ENCODE data around the gene CXCL8. TPM values are rescaled to one million over a fixed set of nuclear protein-coding genes. Genes with fewer than 3 reads are reported as not detected.

Gene CXCL8
- total and polyA plus RNA-seq, 2 of the 8 experiments (the other 6 are each of a cell fraction or from before 2014, with no cell fraction given), result not detected

GRCh38 chr4:73764513-73764912 is 24.1 kb downstream of the CXCL8 start:
- WGBS, 2 experiments (ENCODE audit: extremely low coverage in 1 of 2, insufficient coverage in 1 of 2, insufficient read length in 1 of 2, insufficient replicate concordance in 2 of 2, low coverage in 1 of 2, low lambda C conversion rate in 2 of 2, missing lambda C conversion rate in 1 of 2), result 86% methylated on average over 4 of the region's 4 CpGs; no CpG with 5 or more reads in 1 of the 2 experiments
- Histone ChIP-seq H3K23me2 (ENCODE audit: low read depth, low read length) (no peaks in the 10 kb centered on the region), H3K4ac (replicated peaks; ENCODE audit: insufficient read length, low read depth, low read length) (no peak overlapping the region), H2AK5ac (ENCODE audit: low read depth, low read length) (no peak overlapping the region), H3K9me3 (ENCODE audit: insufficient read depth in 2 of 2, low read depth in 1 of 2, low read length in 1 of 2) (no peaks in the 10 kb centered on the region), H3K36me3 (ENCODE audit: control insufficient read depth in 2 of 4, insufficient read depth in 4 of 4, low read length in 3 of 4) (no peaks in the 10 kb centered on the region), H4K5ac (ENCODE audit: insufficient read length, low read depth, low read length) (no peak overlapping the region), H2BK12ac (ENCODE audit: low read depth, low read length) (no peak overlapping the region), H4K8ac (ENCODE audit: extremely low read depth, insufficient read depth, low read length) (no peak overlapping the region), H3K4me1 (replicated peaks in 1 of 4; ENCODE audit: control insufficient read depth in 3 of 4, insufficient read depth in 4 of 4, low read length in 3 of 4) (no peaks in the 10 kb centered on the region), H2BK5ac (ENCODE audit: low read depth, low read length) (no peak overlapping the region), H4K20me1 (replicated peaks in 1 of 2; ENCODE audit: control insufficient read depth in 1 of 2, insufficient read depth in 2 of 2, low read length in 2 of 2) (no peaks in the 10 kb centered on the region), H2BK20ac (ENCODE audit: low read length) (no peak overlapping the region), H3K4me2 (ENCODE audit: insufficient read depth in 1 of 2, low read depth in 2 of 2, low read length in 2 of 2) (no peak overlapping the region), H2AFZ (ENCODE audit: low read length) (no peak overlapping the region), H2BK15ac (ENCODE audit: low read length) (no peak overlapping the region), H4K91ac (replicated peaks; ENCODE audit: insufficient read length, low read length) (no peak overlapping the region), H3K27ac (ENCODE audit: low read depth, low read length) (no peak overlapping the region), H3K9ac (replicated peaks in 1 of 4; ENCODE audit: extremely low read depth in 1 of 4, low read depth in 3 of 4, low read length in 3 of 4) (no peak overlapping the region), H3K18ac (ENCODE audit: extremely low read depth, low read length) (no peak overlapping the region), H2BK120ac (replicated peaks; ENCODE audit: low read depth, low read length) (no peak overlapping the region), H3K23ac (ENCODE audit: insufficient read length) (no peak overlapping the region), H3K27me3 (replicated peaks in 1 of 4; ENCODE audit: control insufficient read depth in 3 of 4, extremely low read depth in 1 of 4, insufficient read depth in 3 of 4, low read length in 3 of 4) (no peaks in the 10 kb centered on the region), H3K14ac (ENCODE audit: insufficient read length) (no peak overlapping the region), H3K79me1 (ENCODE audit: low read depth, low read length) (no peaks in the 10 kb centered on the region), H3K4me3 (ENCODE audit: extremely low read depth in 1 of 4, insufficient read depth in 2 of 4, low read depth in 3 of 4, low read length in 4 of 4) (no peak overlapping the region), H3K56ac (replicated peaks; ENCODE audit: insufficient read length, low read depth, low read length) (no peak overlapping the region), H3K79me2 (ENCODE audit: control insufficient read depth in 1 of 2, insufficient read depth in 2 of 2, low read length in 2 of 2) (no peaks in the 10 kb centered on the region)
- CTCF ChIA-PET (ENCODE audit: partially characterized antibody), result interaction anchor here (1.6 kb wide), 1 partner anchor 11 kb away, joined by 3 read pairs; no protein-coding TSS in a partner anchor
- FAIRE-seq (no peak), DNase-seq (ENCODE audit: low read depth in 1 of 2, low spot score in 2 of 2) (no peak)
- POLR2A ChIA-PET (ENCODE audit: partially characterized antibody), result no interaction called here
- TF ChIP-seq CREB1 (IDR thresholded peaks at IDR 0.05) (no peak), MAFK (IDR thresholded peaks at IDR 0.05; ENCODE audit: low read depth, low read length) (no peak), EGR1 (IDR thresholded peaks at IDR 0.05; ENCODE audit: borderline replicate concordance, low read depth, low read length) (no peak), NRF1 (IDR thresholded peaks at IDR 0.05; ENCODE audit: low read depth, low read length) (no peak), TAF7 (optimal IDR thresholded peaks at IDR 0.05; ENCODE audit: borderline replicate concordance, low read depth, low read length) (no peak), POLR2AphosphoS5 (IDR thresholded peaks at IDR 0.05; ENCODE audit: low read depth, low read length) (no peak), SP4 (IDR thresholded peaks at IDR 0.05; ENCODE audit: low read length) (no peak), TBP (IDR thresholded peaks at IDR 0.05; ENCODE audit: low read depth, low read length) (no peak), POU5F1 (IDR thresholded peaks at IDR 0.05; ENCODE audit: low read depth, low read length) (no peak), SRF (IDR thresholded peaks at IDR 0.05; ENCODE audit: low read depth, low read length) (no peak)
- TF ChIP-seq, protein P1, sequence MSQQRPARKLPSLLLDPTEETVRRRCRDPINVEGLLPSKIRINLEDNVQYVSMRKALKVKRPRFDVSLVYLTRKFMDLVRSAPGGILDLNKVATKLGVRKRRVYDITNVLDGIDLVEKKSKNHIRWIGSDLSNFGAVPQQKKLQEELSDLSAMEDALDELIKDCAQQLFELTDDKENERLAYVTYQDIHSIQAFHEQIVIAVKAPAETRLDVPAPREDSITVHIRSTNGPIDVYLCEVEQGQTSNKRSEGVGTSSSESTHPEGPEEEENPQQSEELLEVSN (IDR thresholded peaks at IDR 0.05), result no peak

Measured in H1 (cell line).